Mesenchymal stem cell (in vitro differentiated cells and primary cell): Measurements from ENCODE around the gene ALG14.

ENCODE experiments used
- DNase-seq: peaks from one replicate; pipeline ENCODE4 v3.0.0-alpha.2; 2013
- H2AFZ ChIP-seq: one replicate; pipeline ENCODE4 v1.6.1; 2013; ENCODE audit warnings: low read depth, mild to moderate bottlenecking, control low read depth, inconsistent platforms, low read length, moderate library complexity
- H2AK5ac ChIP-seq: 2 replicates; pipeline ENCODE4 v1.6.1; 2013; ENCODE audit warnings: low read length, moderate library complexity, mild to moderate bottlenecking, inconsistent platforms; ENCODE audit not compliant: severe bottlenecking
- H2BK120ac ChIP-seq: one replicate; pipeline ENCODE4 v1.6.1; 2013; ENCODE audit warnings: low read depth, mild to moderate bottlenecking, inconsistent platforms, low read length, moderate library complexity
- H2BK12ac ChIP-seq, 2 experiments: one replicate each; pipeline ENCODE4 v1.6.1; 2013; ENCODE audit warnings: inconsistent platforms in 2 of 2, low read length in 2 of 2, mild to moderate bottlenecking in 2 of 2, moderate library complexity in 2 of 2, control low read depth in 1 of 2
- H2BK15ac ChIP-seq: one replicate; pipeline ENCODE4 v1.6.1; 2013; ENCODE audit warnings: mild to moderate bottlenecking, low read depth, inconsistent platforms; ENCODE audit not compliant: poor library complexity, severe bottlenecking
- H2BK5ac ChIP-seq: 2 replicates; pipeline ENCODE4 v1.6.1; 2013; ENCODE audit warnings: low read depth, mild to moderate bottlenecking, low read length, control low read depth, inconsistent platforms; ENCODE audit not compliant: poor library complexity, severe bottlenecking
- H3K14ac ChIP-seq, 2 experiments: one replicate each; pipeline ENCODE4 v1.6.1; 2013; ENCODE audit warnings: inconsistent platforms in 2 of 2, low read length in 2 of 2, control low read depth in 1 of 2, mild to moderate bottlenecking in 1 of 2, moderate library complexity in 1 of 2
- H3K18ac ChIP-seq, 2 experiments: one replicate each; pipeline ENCODE4 v1.6.1; 2013; ENCODE audit warnings: inconsistent platforms in 2 of 2, low read length in 2 of 2, control low read depth in 1 of 2, low read depth in 1 of 2, mild to moderate bottlenecking in 1 of 2
- H3K23ac ChIP-seq, 2 experiments: one replicate each; pipeline ENCODE4 v1.6.1; 2013; ENCODE audit warnings: inconsistent platforms in 2 of 2, low read length in 2 of 2, mild to moderate bottlenecking in 2 of 2, moderate library complexity in 2 of 2, control low read depth in 1 of 2
- H3K27ac ChIP-seq: 2 replicates; pipeline ENCODE4 v1.5.1; 2013; ENCODE audit warnings: mild to moderate bottlenecking, moderate library complexity, low read length, control low read depth, inconsistent platforms; ENCODE audit not compliant: poor library complexity, severe bottlenecking
- H3K27me3 ChIP-seq, 2 experiments: 2 replicates each; pipeline versions ENCODE4 v1.6.1 to v1.7.0; 2013; ENCODE audit warnings: low read length in 2 of 2, mild to moderate bottlenecking in 2 of 2, moderate library complexity in 2 of 2, control low read depth in 1 of 2, inconsistent platforms in 1 of 2; ENCODE audit not compliant: control insufficient read depth in 1 of 2, insufficient read depth in 1 of 2
- H3K36me3 ChIP-seq, 2 experiments: 2 replicates each; pipeline versions ENCODE4 v1.6.1 to v1.7.0; 2013; ENCODE audit warnings: low read length in 2 of 2, control low read depth in 1 of 2, inconsistent platforms in 1 of 2, low read depth in 1 of 2, mild to moderate bottlenecking in 1 of 2; ENCODE audit not compliant: insufficient read depth in 2 of 2, control insufficient read depth in 1 of 2
- H3K4ac ChIP-seq, 2 experiments: one replicate each; pipeline ENCODE4 v1.6.1; 2013; ENCODE audit warnings: inconsistent platforms in 2 of 2, low read length in 2 of 2, mild to moderate bottlenecking in 2 of 2, moderate library complexity in 2 of 2, control low read depth in 1 of 2, low read depth in 1 of 2
- H3K4me1 ChIP-seq: 2 replicates; pipeline ENCODE4 v1.6.1; 2013; ENCODE audit warnings: low read depth, low read length, control low read depth; ENCODE audit not compliant: control insufficient read depth, insufficient read depth
- H3K4me2 ChIP-seq: 2 replicates; pipeline ENCODE4 v1.6.1; 2013; ENCODE audit warnings: low read length, mild to moderate bottlenecking, inconsistent platforms; ENCODE audit not compliant: poor library complexity, severe bottlenecking
- H3K4me3 ChIP-seq, 2 experiments: 2 replicates each; pipeline versions ENCODE4 v1.5.1 to v1.7.0; 2013; ENCODE audit warnings: low read length in 2 of 2, mild to moderate bottlenecking in 2 of 2, control low read depth in 1 of 2, low read depth in 1 of 2; ENCODE audit not compliant: insufficient read depth in 1 of 2
- H3K79me1 ChIP-seq: replicated peaks from 2 replicates; pipeline ENCODE4 v1.6.1; 2013; ENCODE audit warnings: mild to moderate bottlenecking, control low read depth, low read length, inconsistent platforms; ENCODE audit not compliant: poor library complexity, severe bottlenecking
- H3K9ac ChIP-seq: 2 replicates; pipeline ENCODE4 v1.7.0; 2013; ENCODE audit warnings: mild to moderate bottlenecking, low read length, moderate library complexity
- H3K9me3 ChIP-seq: 2 replicates; pipeline ENCODE4 v1.7.0; 2013; ENCODE audit warnings: mild to moderate bottlenecking, low read length; ENCODE audit not compliant: control insufficient read depth
- H4K8ac ChIP-seq: one replicate; pipeline ENCODE4 v1.6.1; 2013; ENCODE audit warnings: inconsistent platforms, mild to moderate bottlenecking, low read length, moderate library complexity
- H4K91ac ChIP-seq: one replicate; pipeline ENCODE4 v1.6.1; 2013; ENCODE audit warnings: mild to moderate bottlenecking, low read length, inconsistent platforms
- WGBS: methylation state at CpG from one replicate; pipeline ENCODE4 v1.1.7; 2013; ENCODE audit warnings: mixed read lengths; 5-methylcytosine and 5-hydroxymethylcytosine counted together

Gene ALG14

GRCh38 chr1:94961582-94961981 is 111.2 kb downstream of the ALG14 start:
- no peak overlapping the region for H3K4me2 ChIP-seq
- H2BK12ac ChIP-seq: no peak overlapping the region
- no peaks in the 10 kb centered on the region for H3K79me1 ChIP-seq
- H3K9ac ChIP-seq: no peak overlapping the region
- no peak overlapping the region for H2BK15ac ChIP-seq
- H4K8ac ChIP-seq: no peak overlapping the region
- H2AK5ac ChIP-seq: no peak overlapping the region
- DNase-seq: no peak
- no peak overlapping the region for H2AFZ ChIP-seq
- WGBS: 97% methylated on average over 4 of the region's 7 CpGs
- H3K27me3 ChIP-seq: no peaks in the 10 kb centered on the region
- H2BK5ac ChIP-seq: no peak overlapping the region
- H3K27ac ChIP-seq: no peak overlapping the region
- H3K9me3 ChIP-seq: no peaks in the 10 kb centered on the region
- H3K4me1 ChIP-seq: no peaks in the 10 kb centered on the region
- H3K18ac ChIP-seq: no peak overlapping the region
- H4K91ac ChIP-seq: no peak overlapping the region
- no peak overlapping the region for H3K4me3 ChIP-seq
- no peaks in the 10 kb centered on the region for H3K36me3 ChIP-seq
- no peak overlapping the region for H2BK120ac ChIP-seq
- no peak overlapping the region for H3K14ac ChIP-seq
- no peak overlapping the region for H3K23ac ChIP-seq
- H3K4ac ChIP-seq: no peak overlapping the region

GRCh38 chr1:94958081-94958480 is 114.7 kb downstream of the ALG14 start:
- H2AFZ ChIP-seq: no peak overlapping the region
- no peak for DNase-seq
- H3K23ac ChIP-seq: no peak overlapping the region
- H4K91ac ChIP-seq: no peak overlapping the region
- H3K9ac ChIP-seq: no peak overlapping the region
- no peak overlapping the region for H2BK5ac ChIP-seq
- H3K27me3 ChIP-seq: no peaks in the 10 kb centered on the region
- H2BK15ac ChIP-seq: no peak overlapping the region
- H3K14ac ChIP-seq: no peak overlapping the region
- H3K4ac ChIP-seq: no peak overlapping the region
- no peaks in the 10 kb centered on the region for H3K9me3 ChIP-seq
- no peak overlapping the region for H2BK12ac ChIP-seq
- no peak overlapping the region for H2BK120ac ChIP-seq
- no peak overlapping the region for H2AK5ac ChIP-seq
- H3K4me3 ChIP-seq: no peak overlapping the region
- WGBS: 100% methylated on average over 1 of the region's 1 CpG
- H3K27ac ChIP-seq: no peak overlapping the region
- H4K8ac ChIP-seq: no peak overlapping the region
- H3K18ac ChIP-seq: no peak overlapping the region
- no peaks in the 10 kb centered on the region for H3K79me1 ChIP-seq
- H3K36me3 ChIP-seq: no peaks in the 10 kb centered on the region
- H3K4me2 ChIP-seq: no peak overlapping the region
- no peaks in the 10 kb centered on the region for H3K4me1 ChIP-seq

GRCh38 chr1:94955767-94956632 is 116.8 kb downstream of the ALG14 start:
- Histone ChIP-seq H3K4me3 (no peak overlapping the region), H3K9me3 (no peaks in the 10 kb centered on the region), H3K9ac (peak overlapping the region; percentile 9), H2BK15ac (peak overlapping the region; percentile 60), H2BK5ac (no peak overlapping the region), H3K4me1 (no peaks in the 10 kb centered on the region), H2AFZ (no peak overlapping the region), H2AK5ac (no peak overlapping the region), H3K18ac (peak overlapping the region in 1 of 2 experiments; percentile 89), H3K79me1 (no peaks in the 10 kb centered on the region), H3K27ac (no peak overlapping the region), H3K27me3 (no peaks in the 10 kb centered on the region), H2BK120ac (peak overlapping the region; percentile 59), H2BK12ac (peak overlapping the region in 1 of 2 experiments; percentile 69), H3K4me2 (no peak overlapping the region), H3K36me3 (no peaks in the 10 kb centered on the region), H3K4ac (peak overlapping the region in 1 of 2 experiments; percentile 73), H3K23ac (no peak overlapping the region), H4K8ac (peak overlapping the region; percentile 85), H4K91ac (peak overlapping the region; percentile 78), H3K14ac (no peak overlapping the region)
- 86% methylated on average over 5 of the region's 6 CpGs for WGBS
- DNase-seq: peak; percentile 41

- Histone ChIP-seq H3K27me3 (no peaks in the 10 kb centered on the region), H3K9me3 (no peaks in the 10 kb centered on the region), H3K18ac (peak overlapping the region; percentile 67 to 75), H2BK5ac (no peak overlapping the region), H2BK120ac (no peak overlapping the region), H4K8ac (peak overlapping the region; percentile 80), H2AFZ (no peak overlapping the region), H3K4ac (peak overlapping the region; percentile 24 to 65), H3K4me3 (no peak overlapping the region), H2AK5ac (peak overlapping the region; percentile 50), H4K91ac (no peak overlapping the region), H3K14ac (no peak overlapping the region), H2BK15ac (no peak overlapping the region), H3K79me1 (no peaks in the 10 kb centered on the region), H3K27ac (peak overlapping the region; percentile 29), H2BK12ac (peak overlapping the region; percentile 51 to 59), H3K9ac (no peak overlapping the region), H3K4me2 (no peak overlapping the region), H3K23ac (no peak overlapping the region), H3K36me3 (no peaks in the 10 kb centered on the region), H3K4me1 (no peaks in the 10 kb centered on the region)
- 47% methylated on average over 9 of the region's 9 CpGs for WGBS
- DNase-seq: peak; percentile 54
Measured at GRCh38 chr1:94954263-94955220, 118.2 kb downstream of the ALG14 start.
